ENCODE data around the gene CLASRP. TPM values are rescaled to one million over a fixed set of nuclear protein-coding genes. Genes with fewer than 3 reads are reported as not detected.
A peak's percentile ranks its signal among the peaks of the same experiment; 100 is the strongest.

CLASRP gene
- total RNA-seq, 4 donors from 2014 or later, result 48.2 to 96.8 (median 95.0) TPM

DNA sequence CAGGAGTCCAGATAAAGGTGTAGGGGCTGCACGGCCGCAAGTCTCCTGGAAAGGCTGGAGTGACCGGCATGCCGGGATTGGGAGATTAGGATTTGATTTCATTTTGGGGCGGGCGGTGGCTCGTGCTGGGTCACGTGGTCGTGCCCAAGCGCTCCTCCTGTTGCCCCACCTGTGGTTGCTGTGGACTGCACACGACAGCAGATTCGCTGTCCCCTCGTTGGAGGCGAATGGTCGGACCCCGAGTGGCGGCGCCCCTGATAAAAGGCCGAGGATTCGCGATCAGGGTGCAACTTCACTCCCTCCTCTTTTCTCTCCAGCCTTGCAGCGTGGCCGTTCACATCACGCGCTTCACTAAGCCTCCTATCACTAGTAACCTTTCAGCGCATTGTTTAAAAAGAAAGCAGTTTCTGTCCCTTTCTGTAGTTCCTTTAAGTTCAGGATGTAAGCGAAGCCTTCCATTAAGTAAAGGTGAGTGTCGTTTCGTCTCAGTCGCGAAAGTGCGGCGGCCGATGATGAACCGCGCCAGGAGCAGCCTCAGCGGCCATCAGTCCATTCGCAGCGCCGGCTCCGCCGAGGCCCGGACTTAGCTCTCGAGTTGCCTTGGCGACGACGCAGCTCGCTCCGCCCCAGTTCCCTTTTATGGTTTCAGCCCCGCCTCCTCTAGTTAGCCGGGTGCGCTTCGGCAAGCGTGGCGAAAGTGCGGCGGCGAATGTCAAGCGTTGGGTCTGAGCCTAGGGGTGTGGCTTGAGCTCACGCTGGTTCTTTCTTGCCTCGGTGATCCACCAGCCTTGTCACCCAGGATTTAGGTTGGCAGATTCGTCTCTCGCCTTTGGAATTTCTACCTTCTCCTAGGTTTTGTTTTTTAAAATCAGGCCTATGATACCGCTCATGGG, 52.4 kb downstream of the CLASRP start:
- TF ChIP-seq, protein P1, sequence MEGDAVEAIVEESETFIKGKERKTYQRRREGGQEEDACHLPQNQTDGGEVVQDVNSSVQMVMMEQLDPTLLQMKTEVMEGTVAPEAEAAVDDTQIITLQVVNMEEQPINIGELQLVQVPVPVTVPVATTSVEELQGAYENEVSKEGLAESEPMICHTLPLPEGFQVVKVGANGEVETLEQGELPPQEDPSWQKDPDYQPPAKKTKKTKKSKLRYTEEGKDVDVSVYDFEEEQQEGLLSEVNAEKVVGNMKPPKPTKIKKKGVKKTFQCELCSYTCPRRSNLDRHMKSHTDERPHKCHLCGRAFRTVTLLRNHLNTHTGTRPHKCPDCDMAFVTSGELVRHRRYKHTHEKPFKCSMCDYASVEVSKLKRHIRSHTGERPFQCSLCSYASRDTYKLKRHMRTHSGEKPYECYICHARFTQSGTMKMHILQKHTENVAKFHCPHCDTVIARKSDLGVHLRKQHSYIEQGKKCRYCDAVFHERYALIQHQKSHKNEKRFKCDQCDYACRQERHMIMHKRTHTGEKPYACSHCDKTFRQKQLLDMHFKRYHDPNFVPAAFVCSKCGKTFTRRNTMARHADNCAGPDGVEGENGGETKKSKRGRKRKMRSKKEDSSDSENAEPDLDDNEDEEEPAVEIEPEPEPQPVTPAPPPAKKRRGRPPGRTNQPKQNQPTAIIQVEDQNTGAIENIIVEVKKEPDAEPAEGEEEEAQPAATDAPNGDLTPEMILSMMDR (IDR thresholded peaks at IDR 0.05), result peak in 1 of 6 experiments; percentile 11
- TF ChIP-seq POLR2A (IDR thresholded peaks at IDR 0.05), result peak in 1 of 2 donors; percentile 67
- Histone ChIP-seq H3K27me3 (no peaks in the 10 kb centered on the region), H3K4me3 (replicated peaks in 1 of 3) (peak overlapping the region; percentile 4 to 99 (median 60)), H3K36me3 (no peaks in the 10 kb centered on the region), H3K27ac (peak overlapping the region; percentile 86 to 93 (median 90)), H3K9me3 (no peaks in the 10 kb centered on the region), H3K4me1 (peaks cover 24 to 33% of the 10 kb centered on the region in 2 donors)
- intact Hi-C loops (cut with DNase I), result no loop called here
- peak; percentile 99 for DNase-seq
- WGBS, 2 donors, result 5 to 8% methylated on average over 53 to 64 of the region's 64 CpGs

DNA sequence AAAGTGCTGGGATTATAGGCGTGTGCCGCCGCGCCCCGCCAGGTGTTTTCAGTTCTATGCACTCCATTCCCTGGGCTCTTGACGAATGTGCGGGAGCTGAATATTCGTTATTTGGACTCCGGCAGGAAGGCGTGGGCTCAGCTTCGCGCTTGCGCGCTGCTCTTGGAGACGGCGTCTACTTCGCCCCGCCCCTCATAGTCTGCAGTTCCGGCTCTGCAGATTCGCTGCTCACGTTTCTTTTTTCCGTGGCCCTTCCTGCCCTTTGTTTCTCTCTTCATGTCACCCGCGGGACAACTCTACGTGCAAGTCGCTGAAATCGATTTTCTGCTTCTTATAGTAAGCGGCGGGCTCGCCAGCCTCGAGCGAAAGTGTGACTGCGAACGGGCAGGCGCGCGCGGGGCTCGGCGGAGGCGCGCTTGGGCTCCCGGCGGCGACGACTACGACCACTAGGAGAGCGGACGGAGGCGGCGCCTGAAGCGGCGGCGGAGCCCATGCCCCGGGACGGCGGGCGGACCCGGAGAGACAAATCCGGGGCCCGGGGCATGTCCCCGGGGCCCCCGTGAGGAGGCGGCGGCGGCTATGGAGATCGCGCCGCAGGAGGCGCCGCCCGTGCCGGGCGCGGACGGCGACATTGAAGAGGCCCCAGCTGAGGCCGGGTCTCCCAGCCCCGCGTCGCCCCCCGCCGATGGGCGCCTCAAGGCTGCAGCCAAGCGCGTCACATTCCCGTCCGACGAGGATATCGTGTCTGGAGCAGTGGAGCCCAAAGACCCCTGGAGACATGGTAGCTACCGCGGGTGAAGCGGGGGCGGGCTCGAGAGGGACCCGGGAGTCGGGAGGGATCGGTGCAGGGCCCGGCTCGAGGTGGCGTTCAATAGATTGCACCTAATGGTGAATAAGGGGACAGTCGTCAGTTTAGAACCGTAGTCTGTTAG, 54.2 kb downstream of the CLASRP start, which contains the start of gene PPP1R37:
TSS of gene PPP1R37 (plus strand) at position 433 of the 932 bp plus-strand sequence. CDS start at position 580, 147 bp downstream.
- H3K27me3 ChIP-seq, result no peaks in the 10 kb centered on the region
- peak within 1 kb of the TSS; percentile 86 to 93 (median 90) for H3K27ac ChIP-seq
- TF ChIP-seq, protein P1 (IDR thresholded peaks at IDR 0.05), result peak in 4 of 6 experiments; percentile 10 to 45 (median 37)
- peak in 1 of 2 donors; percentile 32 for TF ChIP-seq POLR2A (IDR thresholded peaks at IDR 0.05)
- H3K36me3 ChIP-seq, result no peaks in the 10 kb centered on the region
- peak within 1 kb of the TSS; percentile 60 to 99 (median 72) for H3K4me3 ChIP-seq (replicated peaks in 1 of 3)
- peaks cover 26 to 51% of the 10 kb centered on the region in 2 donors for H3K4me1 ChIP-seq
- DNase-seq, result peak; percentile 95 to 96
- no peaks in the 10 kb centered on the region for H3K9me3 ChIP-seq
- 0% methylated on average over 41 to 64 of the region's 103 CpGs for WGBS, 2 donors
- intact Hi-C loops (cut with DNase I), result no loop called here

DNA sequence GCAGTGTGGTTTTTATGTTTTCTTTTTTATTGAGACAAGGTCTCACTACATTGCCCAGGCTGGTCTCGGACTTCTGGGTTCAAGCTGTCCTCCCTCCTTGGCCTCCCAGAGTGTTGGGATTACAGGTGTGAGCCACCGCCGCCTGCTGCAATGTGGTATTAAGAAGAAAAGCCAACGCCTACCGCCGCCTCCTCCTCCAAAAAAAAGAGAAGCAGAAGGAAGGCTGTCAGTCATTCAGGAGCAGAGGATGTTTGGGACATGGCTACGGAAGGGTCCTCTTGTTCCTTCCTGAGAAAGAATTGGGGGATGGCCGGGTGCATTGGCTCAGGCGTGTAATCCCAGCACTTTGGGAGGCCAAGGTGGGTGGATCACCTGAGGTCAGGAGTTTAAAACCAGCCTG, 55.3 kb downstream of the CLASRP start:
- intact Hi-C loops (cut with DNase I), result no loop called here
- Histone ChIP-seq H3K36me3 (no peaks in the 10 kb centered on the region), H3K27ac (no peak overlapping the region), H3K9me3 (no peaks in the 10 kb centered on the region), H3K27me3 (no peaks in the 10 kb centered on the region), H3K4me1 (peaks cover 26 to 62% of the 10 kb centered on the region in 2 donors), H3K4me3 (replicated peaks in 1 of 3) (peak overlapping the region in 1 of 3 donors; percentile 99)
- TF ChIP-seq, protein P1 (IDR thresholded peaks at IDR 0.05), result no peak
- no peak for TF ChIP-seq POLR2A (IDR thresholded peaks at IDR 0.05)
- 67 to 71% methylated on average over 9 of the region's 9 CpGs for WGBS, 2 donors
- no peak for DNase-seq

DNA sequence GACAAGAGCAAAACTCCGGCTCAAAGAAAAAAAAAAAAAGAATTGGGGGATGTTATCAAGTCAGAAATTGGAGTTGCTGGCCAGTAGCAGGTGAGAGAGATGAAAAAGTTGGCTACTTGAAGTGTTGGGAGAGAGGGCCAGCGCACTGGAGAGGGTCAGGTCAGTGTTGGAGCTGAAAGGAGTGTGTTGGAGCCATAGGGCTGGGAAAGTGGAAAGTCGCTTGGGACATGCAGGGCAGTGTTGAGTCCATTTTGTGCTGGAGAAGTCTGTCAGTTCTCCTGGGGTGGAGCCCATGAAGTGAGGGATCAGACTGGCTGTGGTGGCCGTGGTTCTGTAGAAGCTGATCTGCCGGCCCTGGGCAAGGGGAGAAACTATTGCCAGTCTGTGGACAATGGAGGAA, 55.9 kb downstream of the CLASRP start:
- TF ChIP-seq, protein P1 (IDR thresholded peaks at IDR 0.05), result no peak
- TF ChIP-seq POLR2A (IDR thresholded peaks at IDR 0.05), result no peak
- DNase-seq, result no peak
- Histone ChIP-seq H3K27me3 (no peaks in the 10 kb centered on the region), H3K27ac (no peak overlapping the region), H3K4me3 (replicated peaks in 1 of 3) (peak overlapping the region in 1 of 3 donors; percentile 99), H3K4me1 (peaks cover 26 to 66% of the 10 kb centered on the region in 2 donors), H3K36me3 (no peaks in the 10 kb centered on the region), H3K9me3 (no peaks in the 10 kb centered on the region)
- intact Hi-C loops (cut with DNase I), result no loop called here
- WGBS, 2 donors, result 74 to 76% methylated on average over 5 of the region's 5 CpGs
